ENCODE measurements around the gene PCBP4.
A peak's percentile ranks its signal among the peaks of the same experiment; 100 is the strongest.

PCBP4 gene

GRCh38 chr3:51982352-51982837 lies 15.1 kb upstream of the PCBP4 start:
- Histone ChIP-seq H3K36me3 (ENCODE audit: insufficient read depth, low read length) (no peaks in the 10 kb centered on the region), H3K4me1 (ENCODE audit: insufficient read depth, low read length) (peaks cover 10% of the 10 kb centered on the region), H3K27me3 (ENCODE audit: insufficient read depth, low read length) (peaks cover 2% of the 10 kb centered on the region; the same call in 1 of the 2 replicates), H3K9me3 (ENCODE audit: insufficient read depth, low read depth, low read length) (no peaks in the 10 kb centered on the region), H3K9ac (ENCODE audit: low read depth, low read length) (peak overlapping the region; percentile 77), H3K4me3 (ENCODE audit: low read length) (peak overlapping the region; percentile 69), H3K27ac (ENCODE audit: low read depth, low read length) (peak overlapping the region; percentile 91)
- 10% methylated on average over 4 of the region's 4 CpGs for WGBS

GRCh38 chr3:51980253-51980652 lies 13.0 kb upstream of the PCBP4 start:
- 96% methylated on average over 10 of the region's 10 CpGs for WGBS
- Histone ChIP-seq H3K36me3 (ENCODE audit: insufficient read depth, low read length) (no peaks in the 10 kb centered on the region), H3K9ac (ENCODE audit: low read depth, low read length) (no peak overlapping the region), H3K4me1 (ENCODE audit: insufficient read depth, low read length) (peaks cover 15% of the 10 kb centered on the region), H3K9me3 (ENCODE audit: insufficient read depth, low read depth, low read length) (no peaks in the 10 kb centered on the region), H3K27ac (ENCODE audit: low read depth, low read length) (no peak overlapping the region), H3K27me3 (ENCODE audit: insufficient read depth, low read length) (peaks cover 20% of the 10 kb centered on the region), H3K4me3 (ENCODE audit: low read length) (no peak overlapping the region)

- no peak overlapping the region for H3K9ac ChIP-seq (ENCODE audit: low read depth, low read length)
- no peak overlapping the region for H3K4me3 ChIP-seq (ENCODE audit: low read length)
- 88% methylated on average over 4 of the region's 4 CpGs for WGBS
- peaks cover 20% of the 10 kb centered on the region for H3K4me1 ChIP-seq (ENCODE audit: insufficient read depth, low read length)
- H3K36me3 ChIP-seq (ENCODE audit: insufficient read depth, low read length): no peaks in the 10 kb centered on the region
- peaks cover 36% of the 10 kb centered on the region for H3K27me3 ChIP-seq (ENCODE audit: insufficient read depth, low read length)
- no peak overlapping the region for H3K27ac ChIP-seq (ENCODE audit: low read depth, low read length)
- no peaks in the 10 kb centered on the region for H3K9me3 ChIP-seq (ENCODE audit: insufficient read depth, low read depth, low read length)
Measured at GRCh38 chr3:51978143-51978502, 10.9 kb upstream of the PCBP4 start.

- Histone ChIP-seq H3K27ac (ENCODE audit: low read depth, low read length) (no peak overlapping the region), H3K4me3 (ENCODE audit: low read length) (no peak overlapping the region), H3K9me3 (ENCODE audit: insufficient read depth, low read depth, low read length) (no peaks in the 10 kb centered on the region), H3K9ac (ENCODE audit: low read depth, low read length) (no peak overlapping the region), H3K27me3 (ENCODE audit: insufficient read depth, low read length) (peaks cover 36% of the 10 kb centered on the region), H3K4me1 (ENCODE audit: insufficient read depth, low read length) (peaks cover 18% of the 10 kb centered on the region), H3K36me3 (ENCODE audit: insufficient read depth, low read length) (no peaks in the 10 kb centered on the region)
- WGBS: 96% methylated on average over 9 of the region's 9 CpGs
Measured at GRCh38 chr3:51977446-51978142, 10.3 kb upstream of the PCBP4 start.

GRCh38 chr3:51975852-51976549 lies 8.7 kb upstream of the PCBP4 start:
- H3K4me3 ChIP-seq (ENCODE audit: low read length): peak overlapping the region; percentile 52
- peaks cover 36% of the 10 kb centered on the region for H3K27me3 ChIP-seq (ENCODE audit: insufficient read depth, low read length)
- H3K27ac ChIP-seq (ENCODE audit: low read depth, low read length): no peak overlapping the region
- WGBS: 49% methylated on average over 46 of the region's 46 CpGs
- H3K4me1 ChIP-seq (ENCODE audit: insufficient read depth, low read length): peaks cover 14% of the 10 kb centered on the region; the same call in 1 of the 2 replicates
- no peak overlapping the region for H3K9ac ChIP-seq (ENCODE audit: low read depth, low read length)
- H3K36me3 ChIP-seq (ENCODE audit: insufficient read depth, low read length): no peaks in the 10 kb centered on the region
- H3K9me3 ChIP-seq (ENCODE audit: insufficient read depth, low read depth, low read length): no peaks in the 10 kb centered on the region

GRCh38 chr3:51974963-51975851 lies 8.0 kb upstream of the PCBP4 start, which contains the start of gene ABHD14A:
TSS of gene ABHD14A (plus strand) at chr3:51975064. CDS start at chr3:51975136, 72 bp downstream.
- H3K9me3 ChIP-seq (ENCODE audit: insufficient read depth, low read depth, low read length): no peaks in the 10 kb centered on the region
- 4% methylated on average over 63 of the region's 63 CpGs for WGBS
- H3K9ac ChIP-seq (ENCODE audit: low read depth, low read length): peak within 1 kb of the TSS; percentile 32
- H3K4me1 ChIP-seq (ENCODE audit: insufficient read depth, low read length): peaks cover 14% of the 10 kb centered on the region; the same call in 1 of the 2 replicates
- H3K27me3 ChIP-seq (ENCODE audit: insufficient read depth, low read length): peaks cover 36% of the 10 kb centered on the region
- no peak within 1 kb of the TSS for H3K27ac ChIP-seq (ENCODE audit: low read depth, low read length)
- H3K4me3 ChIP-seq (ENCODE audit: low read length): peak within 1 kb of the TSS; percentile 58
- no peaks in the 10 kb centered on the region for H3K36me3 ChIP-seq (ENCODE audit: insufficient read depth, low read length)

- Histone ChIP-seq H3K4me3 (ENCODE audit: low read length) (peak overlapping the region; percentile 58), H3K27me3 (ENCODE audit: insufficient read depth, low read length) (peaks cover 36% of the 10 kb centered on the region), H3K36me3 (ENCODE audit: insufficient read depth, low read length) (no peaks in the 10 kb centered on the region), H3K9me3 (ENCODE audit: insufficient read depth, low read depth, low read length) (no peaks in the 10 kb centered on the region), H3K4me1 (ENCODE audit: insufficient read depth, low read length) (peaks cover 17% of the 10 kb centered on the region), H3K27ac (ENCODE audit: low read depth, low read length) (no peak overlapping the region), H3K9ac (ENCODE audit: low read depth, low read length) (peak overlapping the region; percentile 32)
- 52% methylated on average over 30 of the region's 30 CpGs for WGBS
Measured at GRCh38 chr3:51974277-51974962, 7.2 kb upstream of the PCBP4 start.

GRCh38 chr3:51971350-51971749 lies 4.1 kb upstream of the PCBP4 start:
- 94% methylated on average over 11 of the region's 11 CpGs for WGBS
- Histone ChIP-seq H3K9me3 (ENCODE audit: insufficient read depth, low read depth, low read length) (no peaks in the 10 kb centered on the region), H3K4me1 (ENCODE audit: insufficient read depth, low read length) (peaks cover 32% of the 10 kb centered on the region)

GRCh38 chr3:51970606-51971300 lies 3.5 kb upstream of the PCBP4 start:
- Histone ChIP-seq H3K36me3 (ENCODE audit: insufficient read depth, low read length) (no peaks in the 10 kb centered on the region), H3K4me1 (ENCODE audit: insufficient read depth, low read length) (peaks cover 36% of the 10 kb centered on the region), H3K9me3 (ENCODE audit: insufficient read depth, low read depth, low read length) (no peaks in the 10 kb centered on the region), H3K27me3 (ENCODE audit: insufficient read depth, low read length) (peaks cover 22% of the 10 kb centered on the region), H3K4me3 (ENCODE audit: low read length) (no peak overlapping the region), H3K27ac (ENCODE audit: low read depth, low read length) (no peak overlapping the region), H3K9ac (ENCODE audit: low read depth, low read length) (no peak overlapping the region)
- 88% methylated on average over 6 of the region's 6 CpGs for WGBS

More at GRCh38 chr3:51971350-51971749, 4.1 kb upstream of the PCBP4 start:
- H3K9ac ChIP-seq (ENCODE audit: low read depth, low read length): no peak overlapping the region
- H3K27me3 ChIP-seq (ENCODE audit: insufficient read depth, low read length): peaks cover 27% of the 10 kb centered on the region
- no peaks in the 10 kb centered on the region for H3K36me3 ChIP-seq (ENCODE audit: insufficient read depth, low read length)
- H3K27ac ChIP-seq (ENCODE audit: low read depth, low read length): no peak overlapping the region
- no peak overlapping the region for H3K4me3 ChIP-seq (ENCODE audit: low read length)

GRCh38 chr3:51969841-51970240 lies 2.6 kb upstream of the PCBP4 start:
- peaks cover 32% of the 10 kb centered on the region for H3K4me1 ChIP-seq (ENCODE audit: insufficient read depth, low read length)

More at GRCh38 chr3:51969841-51970240, 2.6 kb upstream of the PCBP4 start:
- no peaks in the 10 kb centered on the region for H3K9me3 ChIP-seq (ENCODE audit: insufficient read depth, low read depth, low read length)
- no peak overlapping the region for H3K27ac ChIP-seq (ENCODE audit: low read depth, low read length)
- no peak overlapping the region for H3K9ac ChIP-seq (ENCODE audit: low read depth, low read length)
- WGBS: 90% methylated on average over 4 of the region's 4 CpGs
- peaks cover 16% of the 10 kb centered on the region for H3K27me3 ChIP-seq (ENCODE audit: insufficient read depth, low read length)
- H3K36me3 ChIP-seq (ENCODE audit: insufficient read depth, low read length): no peaks in the 10 kb centered on the region
- H3K4me3 ChIP-seq (ENCODE audit: low read length): no peak overlapping the region
